Measurements from ENCODE around the gene TRMT2B. TPM values are rescaled to one million over a fixed set of nuclear protein-coding genes. Genes with fewer than 3 reads are reported as not detected.

The TRMT2B gene
- polyA plus RNA-seq, 1 experiment, result 14.2 TPM

DNA sequence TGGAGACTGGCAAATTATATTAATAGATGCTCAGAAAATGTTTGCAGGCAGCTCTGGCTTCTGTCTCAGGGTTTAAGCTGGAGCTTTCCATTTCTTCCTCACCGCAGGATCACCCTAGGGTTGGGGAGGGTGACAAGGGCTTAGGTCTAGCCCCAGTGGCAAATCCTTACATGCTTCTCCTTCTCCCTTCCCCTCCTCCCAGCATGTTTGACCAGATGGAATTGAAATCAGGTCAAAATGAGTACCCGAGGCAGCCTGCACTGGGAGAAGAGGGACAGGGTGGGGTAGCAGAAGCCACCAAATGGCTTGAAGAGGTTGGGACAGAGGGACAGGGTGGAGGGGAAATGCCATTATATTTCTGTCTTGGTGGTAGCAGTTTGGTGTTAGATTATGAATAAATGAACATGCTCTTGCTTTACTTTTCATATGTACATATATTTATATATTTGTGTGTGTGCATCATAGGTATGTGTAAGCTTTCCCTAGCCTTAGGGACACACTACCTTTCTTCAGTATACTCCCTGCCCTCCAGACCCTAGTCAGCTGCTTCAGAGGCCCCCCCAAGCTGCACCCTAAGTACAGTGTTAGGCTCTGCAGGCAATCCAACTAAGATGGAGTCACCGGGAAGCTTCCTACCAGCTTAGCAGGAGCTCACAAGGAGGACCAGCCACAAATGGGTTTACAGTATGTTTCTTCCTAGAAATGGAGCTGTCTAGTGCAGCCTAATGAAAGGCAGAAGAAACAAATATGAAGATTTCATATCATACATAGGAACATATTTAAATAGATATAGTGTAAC lies 28.6 kb upstream of the TRMT2B start:
- TF ChIP-seq, protein P1, sequence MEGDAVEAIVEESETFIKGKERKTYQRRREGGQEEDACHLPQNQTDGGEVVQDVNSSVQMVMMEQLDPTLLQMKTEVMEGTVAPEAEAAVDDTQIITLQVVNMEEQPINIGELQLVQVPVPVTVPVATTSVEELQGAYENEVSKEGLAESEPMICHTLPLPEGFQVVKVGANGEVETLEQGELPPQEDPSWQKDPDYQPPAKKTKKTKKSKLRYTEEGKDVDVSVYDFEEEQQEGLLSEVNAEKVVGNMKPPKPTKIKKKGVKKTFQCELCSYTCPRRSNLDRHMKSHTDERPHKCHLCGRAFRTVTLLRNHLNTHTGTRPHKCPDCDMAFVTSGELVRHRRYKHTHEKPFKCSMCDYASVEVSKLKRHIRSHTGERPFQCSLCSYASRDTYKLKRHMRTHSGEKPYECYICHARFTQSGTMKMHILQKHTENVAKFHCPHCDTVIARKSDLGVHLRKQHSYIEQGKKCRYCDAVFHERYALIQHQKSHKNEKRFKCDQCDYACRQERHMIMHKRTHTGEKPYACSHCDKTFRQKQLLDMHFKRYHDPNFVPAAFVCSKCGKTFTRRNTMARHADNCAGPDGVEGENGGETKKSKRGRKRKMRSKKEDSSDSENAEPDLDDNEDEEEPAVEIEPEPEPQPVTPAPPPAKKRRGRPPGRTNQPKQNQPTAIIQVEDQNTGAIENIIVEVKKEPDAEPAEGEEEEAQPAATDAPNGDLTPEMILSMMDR (IDR thresholded peaks at IDR 0.05; ENCODE audit: low read depth, low read length), result no peak
- CTCF ChIA-PET, result no interaction called here
- Histone ChIP-seq H3K4me3 (ENCODE audit: low read depth, low read length) (peak overlapping the region; percentile 73), H3K27ac (ENCODE audit: low read depth, low read length) (no peak overlapping the region), H3K27me3 (ENCODE audit: control insufficient read depth, insufficient read depth, low read length) (no peaks in the 10 kb centered on the region), H3K9me3 (ENCODE audit: control insufficient read depth, insufficient read depth, low read length) (no peaks in the 10 kb centered on the region; the same call in 1 of the 2 replicates)
- DNase-seq (ENCODE audit: low read depth, low spot score), result no peak
- POLR2A ChIA-PET, result no interaction called here

DNA sequence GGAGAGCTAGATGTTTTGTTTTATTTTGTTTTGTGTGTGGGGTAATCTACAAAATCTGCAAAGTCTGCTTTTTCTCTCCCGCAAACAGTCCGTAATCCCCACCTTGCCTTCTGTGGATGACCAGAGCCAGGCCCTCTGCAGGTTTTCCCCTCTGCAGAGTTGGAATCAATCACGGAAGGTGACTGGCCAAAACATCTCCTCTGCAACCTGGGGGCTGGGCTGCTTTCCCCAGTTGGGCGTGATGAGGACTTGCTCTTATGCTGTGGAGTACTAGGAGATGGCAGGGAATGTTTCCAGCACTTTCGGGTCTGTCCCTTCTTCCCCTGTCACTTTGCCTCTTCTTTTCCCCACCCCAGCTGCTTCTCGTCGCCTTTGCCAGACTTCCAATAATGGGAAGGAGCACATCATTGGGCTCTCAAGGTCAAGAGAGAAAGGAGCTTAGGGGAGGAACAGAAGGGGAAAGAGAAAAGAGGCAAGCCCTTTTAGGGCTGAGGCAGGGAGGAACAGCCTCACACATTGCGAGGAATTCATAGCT lies 27.9 kb upstream of the TRMT2B start:
- ChIA-PET POLR2A (no interaction called here), CTCF (interaction anchor here (0.6 kb wide), 1 partner anchor 208 kb away, joined by 8 read pairs; no protein-coding TSS in a partner anchor)
- DNase-seq (ENCODE audit: low read depth, low spot score), result no peak
- Histone ChIP-seq H3K9me3 (ENCODE audit: control insufficient read depth, insufficient read depth, low read length) (no peaks in the 10 kb centered on the region), H3K27ac (ENCODE audit: low read depth, low read length) (no peak overlapping the region), H3K4me3 (ENCODE audit: low read depth, low read length) (peak overlapping the region; percentile 73), H3K27me3 (ENCODE audit: control insufficient read depth, insufficient read depth, low read length) (no peaks in the 10 kb centered on the region)
- TF ChIP-seq, protein P1 (IDR thresholded peaks at IDR 0.05; ENCODE audit: low read depth, low read length), result no peak

GRCh38 chrX:101078716-101079598 lies 27.0 kb upstream of the TRMT2B start, which contains the start of gene TMEM35A:
TSS of gene TMEM35A (plus strand) at chrX:101078879. CDS start at chrX:101079003, 124 bp downstream.
- Histone ChIP-seq H3K27ac (ENCODE audit: low read depth, low read length) (no peak within 1 kb of the TSS), H3K27me3 (ENCODE audit: control insufficient read depth, insufficient read depth, low read length) (no peaks in the 10 kb centered on the region), H3K4me3 (ENCODE audit: low read depth, low read length) (peak within 1 kb of the TSS; percentile 73), H3K9me3 (ENCODE audit: control insufficient read depth, insufficient read depth, low read length) (no peaks in the 10 kb centered on the region)
- POLR2A ChIA-PET, result interaction anchor here (1.2 kb wide), 1 partner anchor 12 kb away, joined by 10 read pairs; no protein-coding TSS in a partner anchor
- DNase-seq (ENCODE audit: low read depth, low spot score), result peak; percentile 7
- TF ChIP-seq, protein P1 (IDR thresholded peaks at IDR 0.05; ENCODE audit: low read depth, low read length), result no peak
- CTCF ChIA-PET, result interaction anchor here (0.6 kb wide), 1 partner anchor 209 kb away, joined by 8 read pairs; no protein-coding TSS in a partner anchor

DNA sequence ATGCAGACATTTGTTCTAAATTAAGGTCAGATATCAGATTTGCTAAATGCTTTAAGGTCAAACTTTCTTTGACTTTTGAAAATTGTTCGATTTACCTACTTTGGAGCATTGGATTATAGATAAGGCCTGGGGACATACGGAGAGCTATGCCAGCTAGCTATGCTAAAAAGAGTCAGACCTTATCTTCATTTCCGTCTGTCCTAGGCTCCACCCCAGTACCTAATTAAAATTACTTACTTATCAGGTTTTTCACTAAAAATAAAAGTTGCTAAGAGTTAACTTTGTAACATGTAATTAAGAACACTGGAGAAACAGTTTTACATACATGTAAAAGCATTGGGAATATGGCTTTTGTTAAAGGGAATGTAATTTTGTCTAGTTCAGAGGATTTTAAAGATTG lies 19.7 kb upstream of the TRMT2B start:
- POLR2A ChIA-PET, result no interaction called here
- CTCF ChIA-PET, result interaction anchor here (0.5 kb wide), 1 partner anchor 273 kb away, joined by 3 read pairs; no protein-coding TSS in a partner anchor
- H3K9me3 ChIP-seq (ENCODE audit: control insufficient read depth, insufficient read depth, low read length), result no peaks in the 10 kb centered on the region
- no peak overlapping the region for H3K4me3 ChIP-seq (ENCODE audit: low read depth, low read length)
- TF ChIP-seq, protein P1 (IDR thresholded peaks at IDR 0.05; ENCODE audit: low read depth, low read length), result no peak
- no peak for DNase-seq (ENCODE audit: low read depth, low spot score)
- no peak overlapping the region for H3K27ac ChIP-seq (ENCODE audit: low read depth, low read length)
- H3K27me3 ChIP-seq (ENCODE audit: control insufficient read depth, insufficient read depth, low read length), result no peaks in the 10 kb centered on the region

Data from AG04450 (cell line).